ENCODE measurements around the gene KIAA1549. TPM values are rescaled to one million over a fixed set of nuclear protein-coding genes. Genes with fewer than 3 reads are reported as not detected.
"Not testable (repeated sequence)": the region's sequence is repeated elsewhere in the genome, so short reads cannot be mapped to it uniquely, and the experiment has no call there.

The KIAA1549 gene
- total RNA-seq, 2 experiments from 2014 or later: not detected

- H3K27me3 Mint-ChIP-seq: peaks cover 56% of the 10 kb centered on the region
- peak overlapping the region; percentile 82 for H3K4me3 Mint-ChIP-seq
Measured at GRCh38 chr7:138979226-138979979, 1.8 kb downstream of the KIAA1549 start.

GRCh38 chr7:138978541-138979184 is 2.5 kb downstream of the KIAA1549 start:
- ATAC-seq (ENCODE audit: poor library complexity): no peak
- Mint-ChIP-seq H3K27ac (no peak overlapping the region), H3K36me3 (ENCODE audit: low read depth) (peaks cover 4% of the 10 kb centered on the region), H3K27me3 (peaks cover 61% of the 10 kb centered on the region), H3K4me1 (ENCODE audit: low read depth) (peaks cover 19% of the 10 kb centered on the region), H3K9me3 (no peaks in the 10 kb centered on the region), H3K4me3 (peak overlapping the region; percentile 82)
- peaks cover 0 to 4% of the 10 kb centered on the region in 2 experiments for H3K9me3 ChIP-seq (ENCODE audit: control insufficient read depth in 1 of 2, insufficient read depth in 1 of 2, low read length in 2 of 2)
- TF ChIP-seq CTCF (IDR thresholded peaks at IDR 0.05): no peak
- no peaks in the 10 kb centered on the region for H3K36me3 ChIP-seq (ENCODE audit: insufficient read depth, low read length)
- ChIA-PET POLR2A (no interaction called here), CTCF (interaction anchor here (1.2 kb wide), 1 partner anchor 92 kb away, joined by 6 read pairs; no protein-coding TSS in a partner anchor)
- DNase-seq: no peak
- intact Hi-C loops (cut with DNase I, micrococcal nuclease): no loop called here
- peaks cover 29 to 31% of the 10 kb centered on the region in 2 experiments for H3K27me3 ChIP-seq (ENCODE audit: control insufficient read depth in 1 of 2, insufficient read depth in 2 of 2, low read length in 2 of 2)
- H3K4me1 ChIP-seq (ENCODE audit: insufficient read depth, low read length): peaks cover 13% of the 10 kb centered on the region
- H3K4me3 ChIP-seq (ENCODE audit: low read length): no peak overlapping the region
- no peak overlapping the region for H3K27ac ChIP-seq (ENCODE audit: low read depth in 1 of 2, low read length in 2 of 2)

More at GRCh38 chr7:138979226-138979979, 1.8 kb downstream of the KIAA1549 start:
- H3K36me3 ChIP-seq (ENCODE audit: insufficient read depth, low read length): no peaks in the 10 kb centered on the region
- H3K27me3 ChIP-seq (ENCODE audit: control insufficient read depth in 1 of 2, insufficient read depth in 2 of 2, low read length in 2 of 2): peaks cover 29 to 31% of the 10 kb centered on the region in 2 experiments
- H3K27ac ChIP-seq (ENCODE audit: low read depth in 1 of 2, low read length in 2 of 2): no peak overlapping the region
- no peak overlapping the region for H3K4me3 ChIP-seq (ENCODE audit: low read length)
- intact Hi-C loops (cut with DNase I, micrococcal nuclease): no loop called here
- peaks cover 0 to 4% of the 10 kb centered on the region in 2 experiments for H3K9me3 ChIP-seq (ENCODE audit: control insufficient read depth in 1 of 2, insufficient read depth in 1 of 2, low read length in 2 of 2)
- peak in 2 of 14 experiments; percentile 27 to 34 for DNase-seq
- Mint-ChIP-seq H3K9me3 (no peaks in the 10 kb centered on the region), H3K4me1 (ENCODE audit: low read depth) (peaks cover 19% of the 10 kb centered on the region), H3K36me3 (ENCODE audit: low read depth) (peaks cover 4% of the 10 kb centered on the region), H3K27ac (no peak overlapping the region)
- peaks cover 13% of the 10 kb centered on the region for H3K4me1 ChIP-seq (ENCODE audit: insufficient read depth, low read length)
- ATAC-seq (ENCODE audit: poor library complexity): peak; percentile 67
- CTCF ChIA-PET: interaction anchor here (1.2 kb wide), 1 partner anchor 93 kb away, joined by 6 read pairs; no protein-coding TSS in a partner anchor
- no peak for TF ChIP-seq CTCF (IDR thresholded peaks at IDR 0.05)
- POLR2A ChIA-PET: no interaction called here

GRCh38 chr7:138976161-138976560 is 5.0 kb downstream of the KIAA1549 start:
- H3K4me3 Mint-ChIP-seq; H3K9me3 Mint-ChIP-seq; H3K36me3 ChIP-seq (ENCODE audit: insufficient read depth, low read length); H3K36me3 Mint-ChIP-seq (ENCODE audit: low read depth); H3K27ac Mint-ChIP-seq; intact Hi-C loops (cut with DNase I, micrococcal nuclease); H3K4me3 ChIP-seq (ENCODE audit: low read length); H3K4me1 ChIP-seq (ENCODE audit: insufficient read depth, low read length); H3K27ac ChIP-seq (ENCODE audit: low read depth in 1 of 2, low read length in 2 of 2); H3K9me3 ChIP-seq (ENCODE audit: control insufficient read depth in 1 of 2, insufficient read depth in 1 of 2, low read length in 2 of 2); ATAC-seq (ENCODE audit: poor library complexity); CTCF ChIA-PET; DNase-seq: not testable (repeated sequence)
- Mint-ChIP-seq H3K27me3 (peaks cover 58% of the 10 kb centered on the region), H3K4me1 (ENCODE audit: low read depth) (peaks cover 13% of the 10 kb centered on the region)
- POLR2A ChIA-PET: interaction anchor here (1.1 kb wide), 1 partner anchor 10 kb away, joined by 3 read pairs; no protein-coding TSS in a partner anchor
- peaks cover 23 to 31% of the 10 kb centered on the region in 2 experiments for H3K27me3 ChIP-seq (ENCODE audit: control insufficient read depth in 1 of 2, insufficient read depth in 2 of 2, low read length in 2 of 2)

All from CD4-positive, alpha-beta T cell (primary cell).